Hepatic stellate cell (primary cell): ENCODE data around the gene USP20.

Experiments
- DNase-seq: peaks from one replicate; pipeline ENCODE4 v3.0.0; 2011; ENCODE audit warnings: low spot score

USP20 gene

DNA sequence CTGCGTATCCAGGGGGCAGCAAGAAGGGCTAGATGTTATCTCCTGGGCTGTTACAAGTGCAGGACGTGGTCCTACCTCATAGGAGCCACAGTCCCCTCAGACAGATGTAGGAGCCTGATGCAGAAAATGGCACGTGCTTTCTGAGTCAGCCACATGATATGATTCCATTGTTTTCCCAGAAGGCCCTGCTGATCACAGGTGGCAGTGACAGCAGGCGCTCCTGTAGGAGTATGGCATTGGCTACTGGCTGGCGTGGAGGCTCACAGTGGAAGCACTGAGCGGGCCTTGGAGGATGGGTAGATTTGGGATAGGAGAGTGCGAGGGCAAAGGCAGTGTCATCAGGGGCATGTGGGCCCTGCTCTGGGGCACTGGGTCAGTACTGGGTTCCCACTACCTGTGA is 21.9 kb downstream of the USP20 start:
- DNase-seq = peak; percentile 37

DNA sequence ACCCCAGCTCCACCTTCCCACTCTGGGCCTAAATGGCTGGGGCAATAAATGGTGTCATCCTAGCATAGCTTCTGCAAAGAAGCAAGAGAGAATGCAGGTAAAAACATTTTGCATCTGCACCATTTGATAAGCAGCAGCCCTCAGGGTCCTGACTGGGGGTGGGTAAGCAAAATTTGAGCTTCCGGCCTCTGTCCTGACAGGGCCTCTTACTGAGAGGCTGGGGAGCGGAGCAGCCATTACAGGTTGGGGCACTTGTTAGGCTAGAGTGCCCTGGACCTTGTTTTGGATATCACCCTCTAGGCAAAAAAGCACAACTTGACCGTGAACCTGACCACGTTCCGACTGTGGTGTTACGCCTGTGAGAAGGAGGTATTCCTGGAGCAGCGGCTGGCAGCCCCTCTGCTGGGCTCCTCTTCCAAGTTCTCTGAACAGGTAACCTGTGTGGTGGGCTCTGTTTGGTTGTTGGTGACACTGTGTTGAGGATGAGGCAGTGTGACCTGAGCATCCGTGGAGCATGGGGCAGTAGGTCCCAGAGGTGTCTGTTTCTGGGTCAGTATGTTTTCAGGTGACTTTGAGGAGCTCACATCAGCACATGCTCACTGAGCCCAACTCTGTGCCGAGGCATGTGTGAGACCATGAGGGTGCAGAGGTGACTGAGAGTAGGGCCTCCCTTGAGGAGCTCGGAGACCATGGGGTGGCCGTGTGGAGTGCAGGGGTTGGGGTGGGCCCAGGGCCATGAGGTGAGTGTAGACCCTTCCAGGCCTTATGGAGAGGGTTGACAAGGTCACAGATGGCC is 23.1 kb downstream of the USP20 start:
- DNase-seq = no peak

DNA sequence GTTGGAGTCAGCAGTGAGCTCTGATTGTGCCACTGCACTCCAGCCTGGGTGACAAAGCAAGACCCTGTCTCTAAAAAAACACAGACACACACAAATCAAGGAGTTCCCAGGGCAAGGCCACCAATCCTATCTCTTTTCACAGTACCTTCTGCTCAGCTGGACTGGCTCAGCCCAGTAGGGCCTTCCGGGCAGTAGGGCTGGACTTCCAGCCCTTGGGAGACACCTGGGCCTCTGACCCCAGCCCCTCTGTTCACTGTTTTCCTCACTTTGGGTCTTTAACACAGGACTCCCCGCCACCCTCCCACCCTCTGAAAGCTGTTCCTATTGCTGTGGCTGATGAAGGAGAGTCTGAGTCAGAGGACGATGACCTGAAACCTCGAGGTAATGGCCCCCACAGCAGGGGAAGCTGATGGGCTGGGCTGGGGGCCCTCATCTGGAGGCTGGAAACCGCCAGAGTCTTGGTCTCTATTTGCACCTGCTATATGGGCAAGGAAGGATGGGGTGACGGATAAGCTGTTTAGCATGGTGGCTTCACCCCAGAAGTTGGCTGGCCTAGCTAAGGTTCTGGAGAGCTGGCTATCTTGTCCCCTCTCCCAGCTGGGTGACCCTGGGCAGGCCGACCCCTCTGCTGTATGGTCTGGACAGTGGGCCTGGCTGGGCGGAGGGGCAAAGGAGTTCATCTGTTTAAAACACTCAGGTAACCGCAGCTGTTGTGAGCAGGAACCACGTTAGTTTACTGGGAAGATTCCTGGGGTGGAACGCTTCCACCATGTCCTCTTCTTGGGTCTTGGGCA is 25.6 kb downstream of the USP20 start:
- no peak for DNase-seq

DNA sequence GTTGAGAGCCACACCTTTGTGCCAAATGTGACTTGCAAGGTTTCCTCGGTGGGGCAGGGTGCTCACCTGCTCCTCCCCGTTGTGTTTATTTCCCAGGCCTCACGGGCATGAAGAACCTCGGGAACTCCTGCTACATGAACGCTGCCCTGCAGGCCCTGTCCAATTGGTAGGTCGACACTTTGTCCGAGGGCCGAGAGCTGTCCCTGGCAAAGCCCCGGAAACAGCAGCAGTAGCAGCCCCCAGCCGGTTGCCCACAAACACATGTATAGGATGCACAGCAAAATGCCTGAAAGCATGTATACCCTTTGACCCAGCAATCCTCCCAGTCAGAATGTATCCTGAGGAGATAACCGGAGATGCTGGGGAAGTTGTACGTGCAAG is 26.2 kb downstream of the USP20 start:
- DNase-seq = no peak

DNA sequence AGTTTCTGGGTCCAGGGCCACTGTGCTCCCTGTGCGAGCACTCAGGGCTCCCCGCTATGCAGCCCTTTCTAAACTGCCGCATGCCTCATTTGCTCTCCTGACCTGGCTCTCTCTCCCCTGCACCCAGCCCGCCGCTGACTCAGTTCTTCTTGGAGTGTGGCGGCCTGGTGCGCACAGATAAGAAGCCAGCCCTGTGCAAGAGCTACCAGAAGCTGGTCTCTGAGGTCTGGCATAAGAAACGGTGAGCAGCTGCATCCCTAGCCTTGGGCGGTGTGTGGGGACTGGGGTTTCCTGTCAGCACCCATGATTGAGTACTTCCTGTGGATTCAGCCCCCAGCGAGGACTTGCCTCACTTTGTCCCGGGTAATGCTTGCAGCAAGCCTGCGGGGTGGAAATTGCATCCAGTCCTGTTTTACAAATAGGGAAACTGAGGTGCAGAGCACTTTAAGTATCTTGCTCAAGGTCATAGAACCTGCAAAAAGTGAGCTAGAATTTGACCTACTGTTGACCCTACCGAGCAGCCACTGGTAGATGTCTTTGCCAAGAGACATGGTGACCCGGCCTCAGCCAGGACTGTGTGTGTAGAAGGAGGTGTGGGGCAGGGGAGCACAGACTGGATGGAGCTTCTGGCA is 27.9 kb downstream of the USP20 start:
- no peak for DNase-seq

DNA sequence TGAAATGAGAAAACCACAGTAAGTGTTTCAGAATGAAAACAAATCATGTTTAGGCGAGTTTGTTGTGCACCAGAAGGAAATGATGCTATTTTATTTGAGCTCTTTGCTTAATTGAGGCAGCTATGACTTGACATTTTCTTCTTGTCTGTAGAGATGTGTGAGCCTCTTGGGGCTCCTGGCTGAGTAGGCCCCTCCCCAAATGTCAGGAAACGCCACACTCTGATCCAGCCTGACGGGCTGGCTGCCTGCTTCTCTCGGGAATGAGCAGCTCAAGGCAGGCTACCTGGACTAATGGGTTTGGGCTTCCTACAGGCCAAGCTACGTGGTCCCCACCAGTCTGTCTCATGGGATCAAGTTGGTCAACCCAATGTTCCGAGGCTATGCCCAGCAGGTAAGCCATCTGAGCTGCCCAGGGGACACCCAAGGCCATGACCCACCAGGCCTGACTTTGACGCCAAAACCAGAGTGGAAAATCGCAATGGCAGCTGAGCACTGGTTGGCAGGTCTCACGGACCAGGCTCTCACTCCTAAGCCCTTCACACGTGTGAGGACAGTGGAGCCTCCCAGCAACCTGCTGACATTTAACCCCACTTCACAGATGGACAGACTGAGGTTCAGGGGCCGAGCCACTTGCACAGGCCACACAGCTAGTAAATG is 29.9 kb downstream of the USP20 start:
- DNase-seq = no peak

DNA sequence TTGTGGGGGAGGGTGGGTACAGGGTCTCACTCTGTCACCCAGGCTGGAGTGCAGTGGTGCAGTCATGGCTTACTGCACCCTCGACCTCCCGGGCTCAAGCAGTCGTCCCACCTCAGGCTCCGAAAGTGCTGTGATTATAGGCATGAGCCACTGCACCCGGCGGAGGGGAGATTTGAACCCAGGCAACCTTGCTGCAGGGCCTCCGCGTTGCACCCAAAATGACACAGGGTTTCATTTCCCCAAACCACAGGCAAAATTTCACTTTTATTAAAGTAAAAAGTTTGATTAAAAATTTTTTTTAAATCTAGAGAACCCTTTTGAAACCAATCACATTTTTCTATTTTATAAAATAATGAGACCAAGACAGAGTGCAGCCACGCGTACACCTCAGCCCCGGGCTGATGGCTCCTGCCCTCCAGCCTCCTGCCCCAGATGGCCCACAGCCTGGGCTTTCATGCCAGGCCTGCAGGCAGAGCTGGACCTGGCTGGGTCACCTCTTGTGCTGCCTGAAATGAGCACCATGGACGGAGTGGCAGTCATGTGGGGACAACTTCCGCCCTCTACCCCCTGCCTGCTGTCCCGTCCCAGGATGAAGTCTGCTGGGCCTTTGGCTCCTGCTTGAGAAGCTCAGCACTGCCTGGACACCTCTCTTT is 30.5 kb downstream of the USP20 start:
- no peak for DNase-seq

DNA sequence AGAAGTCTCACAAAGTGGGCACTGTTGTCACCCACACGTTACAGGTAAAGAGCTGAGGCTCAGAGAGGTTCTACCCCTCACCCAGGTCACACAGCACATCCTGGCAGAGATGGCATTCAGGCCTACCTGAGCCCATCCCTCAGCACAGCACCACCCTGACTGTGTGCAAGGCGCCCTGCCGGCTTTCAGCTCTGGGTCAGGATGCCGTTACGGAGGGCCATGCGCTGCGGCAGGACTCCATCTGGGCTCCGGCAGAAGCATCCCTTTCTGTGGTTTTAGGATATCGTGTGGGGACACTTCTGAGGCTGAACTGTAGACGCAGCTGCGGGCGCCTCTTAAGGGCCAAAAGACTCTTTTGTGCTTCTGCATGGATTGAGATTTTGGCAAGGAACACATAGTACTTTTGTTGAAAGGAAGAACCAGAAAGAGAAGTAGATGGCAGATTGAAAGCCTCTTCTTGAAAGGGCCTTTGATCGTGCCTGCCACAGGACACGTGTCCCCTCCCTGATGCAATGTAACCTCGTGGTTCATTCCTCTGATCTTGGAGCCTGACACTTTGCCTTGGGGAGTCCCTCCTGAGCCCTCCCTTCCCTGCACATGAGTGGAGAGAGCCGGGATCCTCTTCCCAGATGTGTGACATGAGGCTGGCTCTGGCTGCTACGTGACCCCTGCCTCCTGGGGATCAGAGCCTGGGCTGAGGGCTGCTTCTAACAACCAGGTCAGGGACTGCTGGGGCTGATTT is 31.3 kb downstream of the USP20 start:
- DNase-seq = no peak

DNA sequence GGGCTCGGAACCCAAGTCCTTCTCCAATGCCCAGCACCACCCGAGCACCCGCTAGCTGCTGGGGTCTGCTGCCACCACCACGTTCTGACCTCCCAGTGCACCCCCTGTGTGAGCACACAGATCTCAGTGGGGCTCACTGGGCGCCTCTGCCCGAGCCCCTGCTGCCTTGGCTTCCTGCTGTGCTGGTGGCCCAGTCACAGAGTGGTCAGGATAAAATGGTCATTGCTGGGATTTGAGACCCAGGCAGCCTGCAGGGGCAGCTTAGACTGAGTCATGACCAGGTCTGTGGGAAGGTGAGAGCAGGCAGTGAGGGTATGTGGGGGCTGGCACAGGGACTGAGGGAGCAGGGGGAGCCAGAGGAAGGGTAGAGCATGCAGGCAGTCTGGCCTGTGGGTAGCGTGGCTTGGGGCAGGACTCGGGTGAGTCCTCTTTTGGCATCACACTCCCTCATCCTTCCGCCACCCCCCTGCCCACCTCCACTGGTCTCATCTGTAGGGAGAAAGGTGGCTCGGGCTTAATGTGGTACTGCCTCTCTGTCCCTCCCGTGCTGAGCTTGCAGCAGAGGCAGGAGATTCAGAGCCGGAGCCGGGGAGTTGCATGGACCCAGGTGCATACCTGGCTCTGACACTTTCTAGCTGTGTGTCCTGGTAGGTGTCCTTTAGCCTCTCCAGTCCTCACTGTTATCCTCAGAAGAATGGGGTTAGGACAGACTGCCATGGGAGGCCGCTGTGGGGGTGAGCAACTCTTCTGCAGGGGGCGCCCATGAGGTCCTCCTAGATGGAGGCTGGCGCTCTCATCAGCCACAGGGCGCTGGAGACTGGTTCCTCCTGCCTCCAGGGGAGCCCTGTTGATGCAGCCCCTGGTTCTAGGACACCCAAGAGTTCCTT is 32.1 kb downstream of the USP20 start:
- no peak for DNase-seq

DNA sequence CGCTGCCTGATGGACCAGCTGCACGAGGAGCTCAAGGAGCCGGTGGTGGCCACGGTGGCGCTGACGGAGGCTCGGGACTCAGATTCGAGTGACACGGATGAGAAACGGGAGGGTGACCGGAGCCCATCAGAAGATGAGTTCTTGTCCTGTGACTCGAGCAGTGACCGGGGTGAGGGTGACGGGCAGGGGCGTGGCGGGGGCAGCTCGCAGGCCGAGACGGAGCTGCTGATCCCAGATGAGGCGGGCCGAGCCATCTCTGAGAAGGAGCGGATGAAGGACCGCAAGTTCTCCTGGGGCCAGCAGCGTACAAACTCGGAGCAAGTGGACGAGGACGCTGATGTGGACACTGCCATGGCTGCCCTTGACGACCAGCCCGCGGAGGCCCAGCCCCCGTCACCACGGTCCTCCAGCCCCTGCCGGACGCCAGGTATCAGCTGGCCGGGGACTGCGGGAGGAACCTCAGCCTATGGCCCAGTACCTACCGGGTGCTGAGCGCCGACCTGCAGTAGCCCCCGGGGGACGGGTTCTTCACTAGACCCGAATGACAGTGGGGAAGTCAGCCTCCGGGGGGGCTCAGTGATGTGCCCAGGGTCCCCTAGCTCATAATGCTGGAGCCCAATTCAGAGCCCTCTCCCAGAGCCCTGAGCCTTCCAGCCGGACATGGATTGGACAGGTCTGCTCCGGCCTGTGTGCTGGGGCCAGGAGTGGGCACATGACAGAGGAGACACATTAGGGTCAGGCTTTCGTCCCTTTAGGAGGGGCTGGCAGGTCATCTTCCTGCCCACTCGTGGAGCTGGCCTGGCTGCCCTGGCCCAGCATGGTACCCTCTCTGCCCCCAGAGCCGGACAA is 33.0 kb downstream of the USP20 start:
- DNase-seq = no peak

DNA sequence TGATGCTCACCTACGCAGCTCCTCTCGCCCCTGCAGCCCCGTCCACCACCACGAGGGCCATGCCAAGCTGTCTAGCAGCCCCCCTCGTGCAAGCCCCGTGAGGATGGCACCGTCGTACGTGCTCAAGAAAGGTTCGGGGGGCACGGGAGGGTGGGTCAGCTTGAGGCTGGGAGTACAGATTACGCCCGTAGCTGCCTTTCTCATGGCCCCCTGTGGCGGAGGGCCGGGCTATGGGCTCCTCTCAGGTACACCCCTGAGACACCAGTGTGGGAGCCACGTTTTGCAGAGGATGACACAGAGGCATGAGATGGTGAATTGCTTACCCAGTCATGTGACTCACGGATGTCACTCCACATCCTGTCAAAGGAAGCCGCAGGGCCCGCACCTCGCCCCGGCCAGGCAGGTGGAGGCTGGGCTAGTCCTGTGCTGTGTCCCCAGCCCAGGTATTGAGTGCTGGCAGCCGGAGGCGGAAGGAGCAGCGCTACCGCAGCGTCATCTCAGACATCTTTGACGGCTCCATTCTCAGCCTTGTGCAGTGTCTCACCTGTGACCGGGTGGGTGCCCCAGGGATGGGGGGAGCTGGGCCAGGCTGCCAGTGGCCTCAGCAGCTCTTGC is 33.7 kb downstream of the USP20 start:
- no peak for DNase-seq

DNA sequence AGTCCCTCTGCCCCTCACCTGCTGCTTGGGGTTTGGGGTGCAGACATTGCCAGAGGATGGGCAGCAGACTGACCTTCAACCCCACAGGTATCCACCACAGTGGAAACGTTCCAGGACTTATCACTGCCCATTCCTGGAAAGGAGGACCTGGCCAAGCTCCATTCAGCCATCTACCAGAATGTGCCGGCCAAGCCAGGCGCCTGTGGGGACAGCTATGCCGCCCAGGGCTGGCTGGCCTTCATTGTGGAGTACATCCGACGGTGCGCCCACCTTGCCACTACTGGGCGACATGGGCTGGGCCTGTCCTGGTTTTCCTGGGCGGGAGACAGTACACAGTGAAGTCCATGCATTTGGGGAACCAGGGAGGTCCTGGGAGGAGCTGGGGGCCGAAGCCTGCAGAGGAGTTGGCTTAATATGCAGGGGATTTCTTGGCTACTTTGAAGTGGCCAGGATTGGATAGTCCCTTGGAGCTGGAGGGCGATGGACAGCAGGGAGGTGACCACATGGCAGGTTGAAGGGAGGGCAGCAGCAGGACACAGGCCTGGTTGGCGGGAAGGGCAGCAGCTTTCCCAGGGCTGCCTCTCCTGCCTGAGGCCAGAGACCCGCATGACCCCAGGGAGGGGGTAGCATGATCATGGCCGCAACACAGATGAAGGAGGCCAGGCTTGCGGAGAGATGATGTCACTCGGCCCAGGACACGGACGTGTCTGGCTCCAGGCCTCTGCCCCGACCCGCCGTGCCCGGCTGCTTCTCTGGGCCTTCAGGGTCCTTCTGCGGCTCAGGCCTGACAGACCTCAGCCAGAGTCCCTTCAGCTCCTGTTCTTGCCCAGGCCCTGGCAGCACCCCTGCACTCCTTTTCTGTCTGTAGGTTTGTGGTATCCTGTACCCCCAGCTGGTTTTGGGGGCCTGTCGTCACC is 34.6 kb downstream of the USP20 start:
- DNase-seq = no peak

DNA sequence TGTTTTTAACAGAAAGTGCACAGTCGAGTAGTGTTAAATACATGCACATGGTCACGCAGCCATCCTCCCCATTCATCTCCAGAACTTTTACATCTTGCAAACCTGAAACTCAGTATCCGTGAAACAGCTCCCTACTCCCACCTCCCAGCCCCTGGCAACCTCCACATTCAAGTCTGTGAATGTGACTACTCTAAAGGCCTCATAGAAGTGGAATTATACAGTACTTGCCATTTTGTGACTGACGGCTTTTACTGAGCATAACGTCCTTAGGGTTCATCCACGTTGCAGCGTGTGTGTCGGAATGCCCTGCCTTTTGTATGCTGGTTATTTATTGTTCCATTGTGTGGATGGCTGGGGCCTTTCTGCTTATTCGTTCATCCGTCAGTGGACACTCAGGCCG is 35.8 kb downstream of the USP20 start:
- DNase-seq = no peak

DNA sequence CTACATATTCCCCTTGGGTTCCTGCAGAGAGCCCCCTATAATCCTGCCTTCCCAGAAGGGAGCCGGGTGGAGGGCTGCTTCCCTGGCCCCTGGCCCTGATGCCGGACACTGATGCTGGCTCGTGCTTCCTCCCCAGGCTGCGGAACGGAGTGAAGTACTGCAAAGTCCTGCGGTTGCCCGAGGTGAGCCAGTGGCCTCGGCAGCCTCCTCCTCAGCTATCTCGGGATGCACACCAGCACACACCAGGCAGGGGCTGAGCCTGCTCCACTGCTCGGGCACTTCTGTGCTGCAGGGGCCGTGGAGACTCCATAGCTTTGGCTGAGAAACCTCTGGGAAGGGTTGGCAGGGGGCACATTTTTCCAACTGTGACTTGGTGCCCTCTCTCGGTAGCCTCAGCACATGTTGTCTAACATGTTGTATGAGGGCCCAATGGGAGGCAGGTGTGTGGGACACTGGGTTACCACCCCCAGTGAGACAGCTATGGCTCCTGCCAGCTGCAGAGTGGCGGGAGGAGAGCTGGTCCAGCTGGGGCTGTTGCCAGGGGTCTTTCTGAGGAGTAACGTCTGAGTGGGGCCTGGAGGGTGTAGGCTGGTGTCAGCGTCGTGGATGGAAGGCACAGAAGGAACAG is 38.4 kb downstream of the USP20 start:
- no peak for DNase-seq

DNA sequence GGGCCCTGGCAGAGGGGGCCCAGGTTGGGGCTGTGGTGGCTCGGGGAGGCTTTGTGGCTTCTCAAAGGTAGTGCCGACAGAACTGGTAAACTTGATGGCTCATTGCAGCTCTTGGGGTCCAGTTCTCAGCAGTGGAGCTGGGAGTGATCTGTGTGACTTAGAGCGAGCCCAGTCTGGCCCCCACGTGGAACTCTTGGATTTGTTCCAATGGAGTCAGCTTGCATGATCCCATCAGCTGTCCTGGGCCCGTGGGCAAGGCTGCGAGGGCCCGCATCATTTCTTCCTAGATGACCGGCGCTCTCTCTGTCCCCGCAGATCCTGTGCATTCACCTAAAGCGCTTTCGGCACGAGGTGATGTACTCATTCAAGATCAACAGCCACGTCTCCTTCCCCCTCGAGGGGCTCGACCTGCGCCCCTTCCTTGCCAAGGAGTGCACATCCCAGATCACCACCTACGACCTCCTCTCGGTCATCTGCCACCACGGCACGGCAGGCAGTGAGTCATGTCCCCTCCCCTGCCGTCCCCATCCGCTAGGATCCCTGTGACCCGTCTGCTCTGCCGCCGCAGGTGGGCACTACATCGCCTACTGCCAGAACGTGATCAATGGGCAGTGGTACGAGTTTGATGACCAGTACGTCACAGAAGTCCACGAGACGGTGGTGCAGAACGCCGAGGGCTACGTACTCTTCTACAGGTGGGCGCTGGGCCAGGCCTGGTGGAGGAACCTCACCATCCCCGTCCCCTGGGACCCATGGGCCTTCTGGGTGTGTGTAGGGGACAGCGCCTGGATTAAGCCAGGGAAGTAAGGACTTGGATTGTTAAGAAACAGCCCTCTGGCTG is 39.2 kb downstream of the USP20 start:
- DNase-seq = no peak

DNA sequence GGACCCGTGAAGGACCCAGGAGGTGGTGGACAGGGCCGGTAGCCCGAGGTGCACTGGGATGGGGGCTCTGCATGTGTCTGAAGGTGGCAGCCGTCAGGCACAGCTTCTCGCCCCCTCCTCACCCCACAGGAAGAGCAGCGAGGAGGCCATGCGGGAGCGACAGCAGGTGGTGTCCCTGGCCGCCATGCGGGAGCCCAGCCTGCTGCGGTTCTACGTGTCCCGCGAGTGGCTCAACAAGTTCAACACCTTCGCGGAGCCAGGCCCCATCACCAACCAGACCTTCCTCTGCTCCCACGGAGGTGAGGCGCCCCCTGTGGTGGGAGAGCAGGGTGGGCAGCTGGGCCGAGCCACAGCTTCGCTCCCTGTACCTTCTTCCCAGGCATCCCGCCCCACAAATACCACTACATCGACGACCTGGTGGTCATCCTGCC is 39.9 kb downstream of the USP20 start:
- DNase-seq = no peak
